WTC11 (cell line): ENCODE results near the gene TPGS1. TPM values are rescaled to one million over a fixed set of nuclear protein-coding genes. Genes with fewer than 3 reads are reported as not detected.

Experiments
- ATAC-seq: fragments of 200-7000 bp; cut with Tn5 transposase; 2 replicates; pipeline ENCODE4 v1.10.0; 2021; ENCODE audit warnings: mild to moderate bottlenecking, moderate library complexity
- CTCF ChIA-PET: fragments of 300-600 bp; sonication (Branson Sonifier 250); formaldehyde crosslinking; loops from one replicate; lab custom pipeline; 2021; ENCODE audit warnings: antibody characterized with exemption; lab: Charles Lee
- POLR2A ChIA-PET: fragments of 350-600 bp; sonication (Branson Sonifier 250); formaldehyde crosslinking; loops from one replicate; lab custom pipeline; 2021; ENCODE audit warnings: antibody characterized with exemption; lab: Charles Lee
- DNase-seq: peaks from one replicate; pipeline ENCODE4 v3.0.0; 2021; ENCODE audit warnings: low spot score
- H3K27ac Mint-ChIP-seq: 2 replicates; pipeline ENCODE4 v1.8.0; 2021; ENCODE audit warnings: mixed read lengths
- H3K27me3 Mint-ChIP-seq: 2 replicates; pipeline ENCODE4 v1.8.0; 2021; ENCODE audit warnings: low read depth, mild to moderate bottlenecking, moderate library complexity, mixed read lengths
- H3K36me3 Mint-ChIP-seq: 2 replicates; pipeline ENCODE4 v1.8.0; 2021; ENCODE audit warnings: mixed read lengths
- H3K4me1 Mint-ChIP-seq: 2 replicates; pipeline ENCODE4 v1.8.0; 2022; ENCODE audit warnings: mixed read lengths
- H3K4me3 Mint-ChIP-seq: 2 replicates; pipeline ENCODE4 v1.8.0; 2021; ENCODE audit warnings: mild to moderate bottlenecking, moderate library complexity, mixed read lengths
- H3K9me3 Mint-ChIP-seq: 2 replicates; pipeline ENCODE4 v1.8.0; 2021; ENCODE audit warnings: mixed read lengths
- AR ChIP-seq: fragments of 250-450 bp; sonication (Bioruptor Pico); IDR thresholded peaks from 2 replicates; pipeline ENCODE4 v1.9.0; 2021; ENCODE audit warnings: mild to moderate bottlenecking
- CBFB ChIP-seq: sonication (generic); formaldehyde crosslinking; IDR thresholded peaks from 2 replicates; pipeline ENCODE4 v1.8.1; 2022; ENCODE audit warnings: mild to moderate bottlenecking, low read depth, missing genetic modification reagents
- CDX4 ChIP-seq: fragments of 250-450 bp; sonication (Bioruptor Pico); IDR thresholded peaks from 2 replicates; pipeline ENCODE4 v1.9.0; 2021; ENCODE audit warnings: moderate library complexity, mild to moderate bottlenecking, inconsistent platforms, borderline replicate concordance
- CREB1 ChIP-seq: sonication (generic); formaldehyde crosslinking; IDR thresholded peaks from 2 replicates; pipeline ENCODE4 v1.8.0; 2023; ENCODE audit warnings: mild to moderate bottlenecking, missing genetic modification reagents
- E2F1 ChIP-seq: sonication (generic); formaldehyde crosslinking; IDR thresholded peaks from 2 replicates; pipeline ENCODE4 v1.8.0; 2022; ENCODE audit warnings: mild to moderate bottlenecking, missing genetic modification reagents
- FOXJ3 ChIP-seq: sonication (generic); formaldehyde crosslinking; IDR thresholded peaks from 2 replicates; pipeline ENCODE4 v1.9.0; 2021; ENCODE audit warnings: missing genetic modification reagents, mild to moderate bottlenecking, borderline replicate concordance
- JUN ChIP-seq: sonication (generic); formaldehyde crosslinking; IDR thresholded peaks from 2 replicates; pipeline ENCODE4 v1.8.0; 2023; ENCODE audit warnings: mild to moderate bottlenecking, missing genetic modification reagents
- NFATC4 ChIP-seq: fragments of 250-450 bp; sonication (Bioruptor Pico); IDR thresholded peaks from 2 replicates; pipeline ENCODE4 v1.9.0; 2021; ENCODE audit warnings: mild to moderate bottlenecking
- NFE2L1 ChIP-seq: sonication (generic); formaldehyde crosslinking; IDR thresholded peaks from 2 replicates; pipeline ENCODE4 v1.8.1; 2023; ENCODE audit warnings: missing genetic modification reagents
- NFYB ChIP-seq: sonication (generic); formaldehyde crosslinking; conservative IDR thresholded peaks from 2 replicates; pipeline ENCODE4 v1.8.0; 2022; ENCODE audit warnings: low read depth, missing genetic modification reagents
- RORB ChIP-seq: fragments of 250-450 bp; sonication (Bioruptor Pico); IDR thresholded peaks from 2 replicates; pipeline ENCODE4 v1.9.0; 2021; ENCODE audit warnings: mild to moderate bottlenecking
- SMAD4 ChIP-seq: sonication (generic); formaldehyde crosslinking; IDR thresholded peaks from 2 replicates; pipeline ENCODE4 v1.8.0; 2022; ENCODE audit warnings: mild to moderate bottlenecking, missing genetic modification reagents
- TEAD1 ChIP-seq: sonication (generic); formaldehyde crosslinking; IDR thresholded peaks from 2 replicates; pipeline ENCODE4 v1.8.0; 2022; ENCODE audit warnings: mild to moderate bottlenecking, missing genetic modification reagents
- USF2 ChIP-seq: sonication (generic); formaldehyde crosslinking; IDR thresholded peaks from 2 replicates; pipeline ENCODE4 v1.8.1; 2023; ENCODE audit warnings: mild to moderate bottlenecking, missing genetic modification reagents, moderate library complexity
- ZNF121 ChIP-seq: sonication (generic); formaldehyde crosslinking; IDR thresholded peaks from 2 replicates; pipeline ENCODE4 v1.8.0; 2023; ENCODE audit warnings: missing genetic modification reagents
- ZNF219 ChIP-seq: sonication (generic); formaldehyde crosslinking; IDR thresholded peaks from 2 replicates; pipeline ENCODE4 v1.8.0; 2023; ENCODE audit warnings: missing genetic modification reagents, mild to moderate bottlenecking, borderline replicate concordance
- ZNF416 ChIP-seq: fragments of 250-450 bp; sonication (Bioruptor Pico); IDR thresholded peaks from 2 replicates; pipeline ENCODE4 v1.9.0; 2021; ENCODE audit warnings: mild to moderate bottlenecking, inconsistent platforms
- ZNF423 ChIP-seq: fragments of 250-450 bp; sonication (Bioruptor Pico); IDR thresholded peaks from 2 replicates; pipeline ENCODE4 v2.1.2; 2022; ENCODE audit warnings: mild to moderate bottlenecking, moderate library complexity
- total RNA-seq: library from RNA; stranded (reverse); gene quantifications from 3 replicates; pipeline ENCODE4 v1.2.3, GENCODE V29; 2021
- TF ChIP-seq, protein P1 (sequence below): sonication (generic); formaldehyde crosslinking; IDR thresholded peaks from 2 replicates; pipeline ENCODE4 v1.8.0; 2023; ENCODE audit warnings: missing genetic modification reagents, mild to moderate bottlenecking, borderline replicate concordance
- TF ChIP-seq, protein P2 (sequence below): sonication (generic); formaldehyde crosslinking; IDR thresholded peaks from 2 replicates; pipeline ENCODE4 v1.8.0; 2023; ENCODE audit warnings: mild to moderate bottlenecking, missing genetic modification reagents

Gene TPGS1
- total RNA-seq, 1 experiment from 2014 or later: 18.8 TPM

DNA sequence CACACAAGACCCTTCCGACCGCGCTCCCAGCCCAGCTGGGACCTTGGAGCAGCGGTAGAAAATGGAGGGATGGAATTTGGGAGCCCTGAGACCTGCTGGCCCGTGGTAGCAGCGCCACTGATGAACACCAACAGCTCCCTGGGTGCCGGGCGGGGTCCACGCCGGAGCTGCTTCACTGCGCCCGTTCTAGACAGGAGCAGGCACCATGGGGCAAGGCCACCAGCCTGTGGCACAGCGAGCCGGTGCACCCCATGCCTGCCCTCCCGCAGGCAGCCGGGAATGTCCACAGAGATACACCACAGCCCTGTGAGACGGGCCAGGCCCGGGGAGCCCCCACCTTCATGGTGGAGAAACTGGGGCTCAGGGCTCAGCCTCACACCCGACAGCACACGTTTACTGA lies 36.6 kb upstream of the TPGS1 start:
- no peak overlapping the region for H3K27ac Mint-ChIP-seq
- DNase-seq (no peak), ATAC-seq (no peak)
- no peaks in the 10 kb centered on the region for H3K9me3 Mint-ChIP-seq
- H3K36me3 Mint-ChIP-seq: no peaks in the 10 kb centered on the region
- ChIA-PET CTCF (interaction anchor here (0.7 to 1.3 kb wide), 3 partner anchors 9 to 97 kb away, joined by 3 to 5 read pairs (median 3); no protein-coding TSS in a partner anchor), POLR2A (no interaction called here)
- H3K4me3 Mint-ChIP-seq: no peak overlapping the region
- no peaks in the 10 kb centered on the region for H3K4me1 Mint-ChIP-seq
- TF ChIP-seq ZNF416 (CRISPR knock-in tag): no peak
- TF ChIP-seq NFE2L1 (CRISPR knock-in tag): no peak
- TF ChIP-seq CDX4 (CRISPR knock-in tag): no peak
- no peak for TF ChIP-seq ZNF423 (CRISPR knock-in tag)
- no peak for TF ChIP-seq FOXJ3
- TF ChIP-seq, protein P1, sequence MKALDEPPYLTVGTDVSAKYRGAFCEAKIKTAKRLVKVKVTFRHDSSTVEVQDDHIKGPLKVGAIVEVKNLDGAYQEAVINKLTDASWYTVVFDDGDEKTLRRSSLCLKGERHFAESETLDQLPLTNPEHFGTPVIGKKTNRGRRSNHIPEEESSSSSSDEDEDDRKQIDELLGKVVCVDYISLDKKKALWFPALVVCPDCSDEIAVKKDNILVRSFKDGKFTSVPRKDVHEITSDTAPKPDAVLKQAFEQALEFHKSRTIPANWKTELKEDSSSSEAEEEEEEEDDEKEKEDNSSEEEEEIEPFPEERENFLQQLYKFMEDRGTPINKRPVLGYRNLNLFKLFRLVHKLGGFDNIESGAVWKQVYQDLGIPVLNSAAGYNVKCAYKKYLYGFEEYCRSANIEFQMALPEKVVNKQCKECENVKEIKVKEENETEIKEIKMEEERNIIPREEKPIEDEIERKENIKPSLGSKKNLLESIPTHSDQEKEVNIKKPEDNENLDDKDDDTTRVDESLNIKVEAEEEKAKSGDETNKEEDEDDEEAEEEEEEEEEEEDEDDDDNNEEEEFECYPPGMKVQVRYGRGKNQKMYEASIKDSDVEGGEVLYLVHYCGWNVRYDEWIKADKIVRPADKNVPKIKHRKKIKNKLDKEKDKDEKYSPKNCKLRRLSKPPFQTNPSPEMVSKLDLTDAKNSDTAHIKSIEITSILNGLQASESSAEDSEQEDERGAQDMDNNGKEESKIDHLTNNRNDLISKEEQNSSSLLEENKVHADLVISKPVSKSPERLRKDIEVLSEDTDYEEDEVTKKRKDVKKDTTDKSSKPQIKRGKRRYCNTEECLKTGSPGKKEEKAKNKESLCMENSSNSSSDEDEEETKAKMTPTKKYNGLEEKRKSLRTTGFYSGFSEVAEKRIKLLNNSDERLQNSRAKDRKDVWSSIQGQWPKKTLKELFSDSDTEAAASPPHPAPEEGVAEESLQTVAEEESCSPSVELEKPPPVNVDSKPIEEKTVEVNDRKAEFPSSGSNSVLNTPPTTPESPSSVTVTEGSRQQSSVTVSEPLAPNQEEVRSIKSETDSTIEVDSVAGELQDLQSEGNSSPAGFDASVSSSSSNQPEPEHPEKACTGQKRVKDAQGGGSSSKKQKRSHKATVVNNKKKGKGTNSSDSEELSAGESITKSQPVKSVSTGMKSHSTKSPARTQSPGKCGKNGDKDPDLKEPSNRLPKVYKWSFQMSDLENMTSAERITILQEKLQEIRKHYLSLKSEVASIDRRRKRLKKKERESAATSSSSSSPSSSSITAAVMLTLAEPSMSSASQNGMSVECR (CRISPR knock-in tag): no peak
- no peak for TF ChIP-seq TEAD1 (CRISPR knock-in tag)
- TF ChIP-seq CBFB (CRISPR knock-in tag): no peak
- no peak for TF ChIP-seq USF2 (CRISPR knock-in tag)
- TF ChIP-seq, protein P2, sequence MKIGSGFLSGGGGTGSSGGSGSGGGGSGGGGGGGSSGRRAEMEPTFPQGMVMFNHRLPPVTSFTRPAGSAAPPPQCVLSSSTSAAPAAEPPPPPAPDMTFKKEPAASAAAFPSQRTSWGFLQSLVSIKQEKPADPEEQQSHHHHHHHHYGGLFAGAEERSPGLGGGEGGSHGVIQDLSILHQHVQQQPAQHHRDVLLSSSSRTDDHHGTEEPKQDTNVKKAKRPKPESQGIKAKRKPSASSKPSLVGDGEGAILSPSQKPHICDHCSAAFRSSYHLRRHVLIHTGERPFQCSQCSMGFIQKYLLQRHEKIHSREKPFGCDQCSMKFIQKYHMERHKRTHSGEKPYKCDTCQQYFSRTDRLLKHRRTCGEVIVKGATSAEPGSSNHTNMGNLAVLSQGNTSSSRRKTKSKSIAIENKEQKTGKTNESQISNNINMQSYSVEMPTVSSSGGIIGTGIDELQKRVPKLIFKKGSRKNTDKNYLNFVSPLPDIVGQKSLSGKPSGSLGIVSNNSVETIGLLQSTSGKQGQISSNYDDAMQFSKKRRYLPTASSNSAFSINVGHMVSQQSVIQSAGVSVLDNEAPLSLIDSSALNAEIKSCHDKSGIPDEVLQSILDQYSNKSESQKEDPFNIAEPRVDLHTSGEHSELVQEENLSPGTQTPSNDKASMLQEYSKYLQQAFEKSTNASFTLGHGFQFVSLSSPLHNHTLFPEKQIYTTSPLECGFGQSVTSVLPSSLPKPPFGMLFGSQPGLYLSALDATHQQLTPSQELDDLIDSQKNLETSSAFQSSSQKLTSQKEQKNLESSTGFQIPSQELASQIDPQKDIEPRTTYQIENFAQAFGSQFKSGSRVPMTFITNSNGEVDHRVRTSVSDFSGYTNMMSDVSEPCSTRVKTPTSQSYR (CRISPR knock-in tag): no peak
- no peak for TF ChIP-seq NFYB
- H3K27me3 Mint-ChIP-seq: no peaks in the 10 kb centered on the region

DNA sequence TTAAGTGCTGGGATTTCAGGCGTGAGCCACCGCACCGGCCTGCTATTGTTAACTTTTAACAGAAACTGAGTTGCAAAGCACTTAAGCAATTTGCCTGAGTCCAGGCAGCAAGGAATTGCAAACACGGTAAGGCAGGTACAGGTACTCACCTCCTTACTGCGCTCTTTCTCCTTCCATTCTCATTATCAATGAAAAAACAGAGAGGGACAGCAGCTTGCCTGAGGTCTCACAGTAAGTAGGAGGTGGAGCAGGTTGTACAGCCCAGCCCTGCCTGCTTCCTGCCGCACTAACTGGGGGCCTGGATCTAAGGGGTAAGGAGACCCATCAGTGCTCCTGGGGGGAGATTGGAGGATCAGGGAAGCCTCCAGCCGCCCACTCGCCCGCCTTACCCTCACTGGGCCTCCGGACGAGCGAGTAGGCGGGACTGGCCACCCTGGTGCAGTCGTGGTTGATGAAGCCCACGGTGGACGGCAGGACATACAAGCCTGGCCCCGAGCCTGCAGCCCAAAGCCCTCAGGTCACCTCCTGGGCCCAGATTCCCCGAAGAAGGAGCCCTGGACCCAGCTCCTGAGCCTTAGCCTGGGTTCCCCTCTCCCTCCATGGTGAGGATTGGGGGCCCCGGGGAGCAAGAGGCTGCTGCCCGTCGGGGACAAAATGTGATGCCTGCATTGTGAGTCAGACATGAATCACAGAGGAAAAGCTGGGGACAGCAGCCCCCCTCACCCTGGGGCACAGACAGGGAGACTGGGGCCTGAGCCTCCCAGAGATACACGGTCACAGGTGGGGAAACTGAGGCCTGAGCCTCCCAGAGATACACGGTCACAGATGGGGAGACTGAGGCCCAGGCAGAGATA lies 35.1 kb upstream of the TPGS1 start:
- Mint-ChIP-seq H3K27ac (no peak overlapping the region), H3K27me3 (no peaks in the 10 kb centered on the region), H3K9me3 (no peaks in the 10 kb centered on the region), H3K4me3 (no peak overlapping the region), H3K4me1 (no peaks in the 10 kb centered on the region), H3K36me3 (no peaks in the 10 kb centered on the region)
- POLR2A ChIA-PET: interaction anchor here (0.7 kb wide), 1 partner anchor 1309 kb away, joined by 4 read pairs; no protein-coding TSS in a partner anchor
- DNase-seq (no peak), ATAC-seq (no peak)
- CTCF ChIA-PET: interaction anchor here (1.3 kb wide), 1 partner anchor 8 kb away, joined by 3 read pairs; no protein-coding TSS in a partner anchor
- TF ChIP-seq SMAD4 (CRISPR knock-in tag): no peak
- TF ChIP-seq ZNF121 (CRISPR knock-in tag): no peak
- TF ChIP-seq AR (CRISPR knock-in tag): no peak
- no peak for TF ChIP-seq RORB (CRISPR knock-in tag)
- TF ChIP-seq TEAD1 (CRISPR knock-in tag): no peak
- TF ChIP-seq ZNF219 (CRISPR knock-in tag): no peak
- no peak for TF ChIP-seq CREB1 (CRISPR knock-in tag)
- no peak for TF ChIP-seq JUN
- TF ChIP-seq E2F1 (CRISPR knock-in tag): no peak
- no peak for TF ChIP-seq NFATC4 (CRISPR knock-in tag)
